K562 (cell line): ENCODE measurements around the gene CNDP1. TPM values are rescaled to one million over a fixed set of nuclear protein-coding genes. Genes with fewer than 3 reads are reported as not detected.

Source experiments
- CAMTA2 ChIP-seq: fragments of 250-450 bp; sonication (Bioruptor Pico); conservative IDR thresholded peaks from 2 replicates; pipeline ENCODE4 v1.5.1; 2022
- CC2D1A ChIP-seq: fragments of 450-650 bp; IDR thresholded peaks from 2 replicates; pipeline ENCODE4 v1.6.1; 2017; ENCODE audit warnings: mild to moderate bottlenecking
- CREM ChIP-seq: IDR thresholded peaks from 2 replicates; pipeline ENCODE4 v1.6.1; 2014; ENCODE audit warnings: antibody characterized with exemption, low read depth
- CXXC5 ChIP-seq: fragments of 250-450 bp; sonication (Bioruptor Pico); IDR thresholded peaks from 2 replicates; pipeline ENCODE4 v1.8.0; 2022; ENCODE audit warnings: inconsistent platforms, mild to moderate bottlenecking, moderate library complexity
- EGR1 ChIP-seq: fragments of 450-650 bp; conservative IDR thresholded peaks from 2 replicates; pipeline ENCODE4 v1.6.1; 2017; ENCODE audit warnings: mild to moderate bottlenecking
- GABPB2 ChIP-seq: fragments of 250-450 bp; sonication (Bioruptor Pico); conservative IDR thresholded peaks from 2 replicates; pipeline ENCODE4 v1.5.1; 2021; ENCODE audit warnings: mild to moderate bottlenecking
- KLF6 ChIP-seq: fragments of 250-450 bp; sonication (Bioruptor Pico); IDR thresholded peaks from 2 replicates; pipeline ENCODE4 v1.4.0; 2020; ENCODE audit warnings: mild to moderate bottlenecking, moderate library complexity, borderline replicate concordance
- MCM3 ChIP-seq: fragments of 450-650 bp; IDR thresholded peaks from 2 replicates; pipeline ENCODE4 v1.6.1; 2016
- POLR2G ChIP-seq: fragments of 200-400 bp; formaldehyde crosslinking; IDR thresholded peaks from 2 replicates; pipeline ENCODE4 v1.6.1; 2017; ENCODE audit warnings: low read depth, mild to moderate bottlenecking, antibody characterized with exemption, low read length, moderate library complexity
- RERE ChIP-seq: sonication (generic); formaldehyde crosslinking; IDR thresholded peaks from 2 replicates; pipeline ENCODE4 v1.8.0; 2023; ENCODE audit warnings: missing genetic modification reagents, mild to moderate bottlenecking, borderline replicate concordance
- SRF ChIP-seq, 2 experiments: fragments of 250-450, 450-650 bp in 1 of 2; sonication (Bioruptor Pico) in 1 of 2; sonication (generic) in 1 of 2; formaldehyde crosslinking; IDR thresholded peaks; 2 replicates each; pipeline versions ENCODE4 v1.5.0 to v1.5.1; 2020 to 2022; ENCODE audit warnings: mild to moderate bottlenecking in 1 of 2, missing genetic modification reagents in 1 of 2
- TBP ChIP-seq: optimal IDR thresholded peaks from 2 replicates; pipeline ENCODE3; 2011; ENCODE audit warnings: low read depth, low read length, improper control_type of control experiment
- TCF7L2 ChIP-seq: fragments of 150-350 bp; IDR thresholded peaks from 2 replicates; pipeline ENCODE4 v1.6.1; 2016; ENCODE audit warnings: low read depth, mild to moderate bottlenecking, low read length, moderate library complexity
- ZBTB7A ChIP-seq: IDR thresholded peaks from 2 replicates; pipeline ENCODE4 v1.6.1; 2011; ENCODE audit warnings: low read depth, mild to moderate bottlenecking, low read length, moderate library complexity, borderline replicate concordance; ENCODE audit not compliant: control insufficient read depth
- ZNF12 ChIP-seq: sonication (generic); formaldehyde crosslinking; IDR thresholded peaks from 2 replicates; pipeline ENCODE4 v1.4.0; 2020; ENCODE audit warnings: mild to moderate bottlenecking, missing genetic modification reagents
- ZNF3 ChIP-seq: fragments of 250-450 bp; sonication (Bioruptor Pico); IDR thresholded peaks from 2 replicates; pipeline ENCODE4 v1.5.0; 2021; ENCODE audit warnings: mild to moderate bottlenecking, moderate library complexity
- ZNF408 ChIP-seq: fragments of 250-450 bp; sonication (Bioruptor Pico); IDR thresholded peaks from 2 replicates; pipeline ENCODE4 v1.4.0; 2020; ENCODE audit warnings: low read depth, mild to moderate bottlenecking, moderate library complexity
- ZNF695 ChIP-seq: fragments of 450-650 bp; formaldehyde crosslinking; IDR thresholded peaks from 2 replicates; pipeline ENCODE4 v1.4.0; 2020; ENCODE audit warnings: mild to moderate bottlenecking, moderate library complexity
- ZNF75A ChIP-seq: fragments of 450-650 bp; formaldehyde crosslinking; IDR thresholded peaks from 2 replicates; pipeline ENCODE4 v1.4.0; 2020; ENCODE audit warnings: mild to moderate bottlenecking
- polyA plus RNA-seq, 8 experiments: library from polyadenylated mRNA; depleted of rRNA in 4 of 8; stranded (reverse) in 5 of 8; unstranded in 3 of 8; fragments of >200 nt; fragmentation: Nextera tagmentation in 2 of 8; fragmentation: Illumina TruSeq in 1 of 8; extraction: Ambion mirVana in 2 of 8; extraction: Trizol in 1 of 8; gene quantifications; 2 replicates each; pipeline versions ENCODE4 v1.2.1 to v1.2.3, GENCODE V29; 2011 to 2014; ENCODE audit warnings: inconsistent platforms in 1 of 8, missing spikeins in 1 of 8
- total RNA-seq, 7 experiments: library from RNA; depleted of rRNA in 6 of 7; stranded (reverse); fragments of >200 nt in 6 of 7; fragmentation: Illumina TruSeq in 2 of 7; extraction: Trizol in 2 of 7; gene quantifications; 2 replicates each; pipeline versions ENCODE4 v1.2.1 to v1.2.3, GENCODE V29; 2011 to 2021; ENCODE audit warnings: low replicate concordance in 1 of 7
- TF ChIP-seq, protein P1 (sequence below): fragments of 250-450 bp; sonication (Bioruptor Pico); IDR thresholded peaks from 2 replicates; pipeline ENCODE4 v1.8.0; 2021; ENCODE audit warnings: moderate library complexity, mild to moderate bottlenecking, inconsistent platforms
- TF ChIP-seq, protein P2 (sequence below): IDR thresholded peaks from 2 replicates; pipeline ENCODE4 v1.6.1; 2011; ENCODE audit not compliant: insufficient read length; ENCODE audit errors: extremely low read depth

CNDP1 gene
- total and polyA plus RNA-seq, 9 of the 15 experiments (the other 6 are each of a cell fraction or from before 2014, with no cell fraction given): not detected

- TF ChIP-seq RERE (CRISPR knock-in tag): no peak
- TF ChIP-seq, protein P1, sequence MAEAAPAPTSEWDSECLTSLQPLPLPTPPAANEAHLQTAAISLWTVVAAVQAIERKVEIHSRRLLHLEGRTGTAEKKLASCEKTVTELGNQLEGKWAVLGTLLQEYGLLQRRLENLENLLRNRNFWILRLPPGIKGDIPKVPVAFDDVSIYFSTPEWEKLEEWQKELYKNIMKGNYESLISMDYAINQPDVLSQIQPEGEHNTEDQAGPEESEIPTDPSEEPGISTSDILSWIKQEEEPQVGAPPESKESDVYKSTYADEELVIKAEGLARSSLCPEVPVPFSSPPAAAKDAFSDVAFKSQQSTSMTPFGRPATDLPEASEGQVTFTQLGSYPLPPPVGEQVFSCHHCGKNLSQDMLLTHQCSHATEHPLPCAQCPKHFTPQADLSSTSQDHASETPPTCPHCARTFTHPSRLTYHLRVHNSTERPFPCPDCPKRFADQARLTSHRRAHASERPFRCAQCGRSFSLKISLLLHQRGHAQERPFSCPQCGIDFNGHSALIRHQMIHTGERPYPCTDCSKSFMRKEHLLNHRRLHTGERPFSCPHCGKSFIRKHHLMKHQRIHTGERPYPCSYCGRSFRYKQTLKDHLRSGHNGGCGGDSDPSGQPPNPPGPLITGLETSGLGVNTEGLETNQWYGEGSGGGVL (CRISPR knock-in tag): no peak
- no peak for TF ChIP-seq EGR1
- no peak for TF ChIP-seq SRF (CRISPR knock-in tag; IDR thresholded peaks at IDR 0.05)
- peak; percentile 69; the same call in 1 of the 2 replicates for TF ChIP-seq KLF6 (CRISPR knock-in tag)
- no peak for TF ChIP-seq ZNF408 (CRISPR knock-in tag)
- 0 out of 2 replicates have a peak, but pooled peaks have one; percentile 12 for TF ChIP-seq CXXC5 (CRISPR knock-in tag)
- TF ChIP-seq ZNF695 (CRISPR knock-in tag): no peak
- no peak for TF ChIP-seq TCF7L2
- no peak for TF ChIP-seq ZNF12 (CRISPR knock-in tag)
- TF ChIP-seq CREM: 0 out of 2 replicates have a peak, but pooled peaks have one; percentile 17
- no peak for TF ChIP-seq GABPB2 (CRISPR knock-in tag)
- TF ChIP-seq CAMTA2 (CRISPR knock-in tag): no peak
- no peak for TF ChIP-seq ZNF3 (CRISPR knock-in tag)
- peak; percentile 41; the same call in 1 of the 2 replicates for TF ChIP-seq ZBTB7A
- TF ChIP-seq TBP: no peak
- TF ChIP-seq, protein P2, sequence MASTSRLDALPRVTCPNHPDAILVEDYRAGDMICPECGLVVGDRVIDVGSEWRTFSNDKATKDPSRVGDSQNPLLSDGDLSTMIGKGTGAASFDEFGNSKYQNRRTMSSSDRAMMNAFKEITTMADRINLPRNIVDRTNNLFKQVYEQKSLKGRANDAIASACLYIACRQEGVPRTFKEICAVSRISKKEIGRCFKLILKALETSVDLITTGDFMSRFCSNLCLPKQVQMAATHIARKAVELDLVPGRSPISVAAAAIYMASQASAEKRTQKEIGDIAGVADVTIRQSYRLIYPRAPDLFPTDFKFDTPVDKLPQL: no peak
- no peak for TF ChIP-seq MCM3
- no peak for TF ChIP-seq CC2D1A
- TF ChIP-seq POLR2G: peak; percentile 81
- no peak for TF ChIP-seq ZNF75A (CRISPR knock-in tag)
These were observed 62.8 kb downstream of the CNDP1 start (continued) for GRCh38 chr18:74597034-74597661.
